A673 (cell line): ENCODE data around the gene LTF. TPM values are rescaled to one million over a fixed set of nuclear protein-coding genes. Genes with fewer than 3 reads are reported as not detected.

ENCODE experiments used
- BruUV-seq: library from RNA; stranded (reverse); fragments of 400-500 nt; replicated peaks from 2 replicates; lab custom pipeline; 2021; lab: Mats Ljungman, UMichigan
- CTCF ChIA-PET: fragments of 300-600 bp; sonication (Branson Sonifier 250); formaldehyde crosslinking; loops from one replicate; lab custom pipeline; 2022; ENCODE audit warnings: antibody characterized with exemption; lab: Charles Lee
- POLR2A ChIA-PET: fragments of 300-600 bp; sonication (Branson Sonifier 250); formaldehyde crosslinking; loops from one replicate; lab custom pipeline; 2022; ENCODE audit warnings: antibody characterized with exemption; ENCODE audit not compliant: low non-redundant PET; lab: Charles Lee
- DNase-seq: peaks from one replicate; pipeline ENCODE4 v3.0.0-alpha.2; 2015; ENCODE audit warnings: low spot score
- H3K27ac ChIP-seq: fragments of 200-600 bp; sonication (generic); 2 replicates; pipeline ENCODE4 v1.5.1; 2016; ENCODE audit warnings: mixed run types, low read depth, mild to moderate bottlenecking, mixed read lengths, antibody characterized with exemption, low read length; ENCODE audit not compliant: poor library complexity, severe bottlenecking
- H3K27me3 ChIP-seq: fragments of 200-600 bp; sonication (generic); replicated peaks from 2 replicates; pipeline ENCODE4 v1.6.1; 2017; ENCODE audit warnings: mixed run types, low read depth, mild to moderate bottlenecking, mixed read lengths, antibody characterized with exemption, low read length; ENCODE audit not compliant: insufficient read depth, poor library complexity
- H3K36me3 ChIP-seq: fragments of 200-600 bp; sonication (generic); 2 replicates; pipeline ENCODE4 v1.6.1; 2016; ENCODE audit warnings: mixed run types, mild to moderate bottlenecking, mixed read lengths, antibody characterized with exemption, low read length; ENCODE audit not compliant: insufficient read depth, poor library complexity, severe bottlenecking
- H3K4me1 ChIP-seq: fragments of 200-600 bp; sonication (generic); 2 replicates; pipeline ENCODE4 v1.6.1; 2017; ENCODE audit warnings: mixed run types, mild to moderate bottlenecking, mixed read lengths, antibody characterized with exemption, low read length; ENCODE audit not compliant: insufficient read depth, poor library complexity, severe bottlenecking
- H3K4me3 ChIP-seq: fragments of 200-600 bp; sonication (generic); 2 replicates; pipeline ENCODE4 v1.5.1; 2016; ENCODE audit warnings: low read depth, mixed run types, mild to moderate bottlenecking, mixed read lengths, low read length; ENCODE audit not compliant: poor library complexity, severe bottlenecking
- H3K9me3 ChIP-seq: fragments of 200-600 bp; sonication (generic); 2 replicates; pipeline ENCODE4 v1.6.1; 2016; ENCODE audit warnings: mixed run types, low read depth, mild to moderate bottlenecking, mixed read lengths, antibody characterized with exemption, low read length; ENCODE audit not compliant: poor library complexity, severe bottlenecking
- EZH2 ChIP-seq: fragments of 200-600 bp; sonication (generic); IDR thresholded peaks from 2 replicates; pipeline ENCODE4 v1.6.1; 2017; ENCODE audit warnings: borderline replicate concordance, low read depth, mild to moderate bottlenecking, mixed read lengths, antibody characterized with exemption, low read length; ENCODE audit not compliant: poor library complexity, severe bottlenecking
- intact Hi-C: fragments of 100-400 bp; cut with micrococcal nuclease; formaldehyde crosslinking; loops from one replicate; pipeline ENCODE4 v1.10.0; 2022; ENCODE audit not compliant: unreplicated experiment
- total RNA-seq: library from RNA; stranded (reverse); gene quantifications from 2 replicates; pipeline ENCODE4 v1.2.3, GENCODE V29; 2021
- TF ChIP-seq, protein P1 (sequence below): fragments of 300-800, 200-600 bp; sonication (generic); conservative IDR thresholded peaks from 2 replicates; pipeline ENCODE4 v1.5.1; 2017; ENCODE audit warnings: low read depth, mild to moderate bottlenecking, antibody characterized with exemption, low read length, moderate library complexity, mixed read lengths

The LTF gene
- total RNA-seq, 1 experiment from 2014 or later = not detected

- ChIA-PET CTCF (no interaction called here), POLR2A (no interaction called here)
- Histone ChIP-seq H3K27ac (no peak overlapping the region), H3K27me3 (no peaks in the 10 kb centered on the region), H3K4me3 (no peak overlapping the region), H3K9me3 (no peaks in the 10 kb centered on the region), H3K4me1 (no peaks in the 10 kb centered on the region), H3K36me3 (no peaks in the 10 kb centered on the region)
- DNase-seq = no peak
- intact Hi-C loops = no loop called here
- no TSS peak for BruUV-seq
- TF ChIP-seq, protein P1, sequence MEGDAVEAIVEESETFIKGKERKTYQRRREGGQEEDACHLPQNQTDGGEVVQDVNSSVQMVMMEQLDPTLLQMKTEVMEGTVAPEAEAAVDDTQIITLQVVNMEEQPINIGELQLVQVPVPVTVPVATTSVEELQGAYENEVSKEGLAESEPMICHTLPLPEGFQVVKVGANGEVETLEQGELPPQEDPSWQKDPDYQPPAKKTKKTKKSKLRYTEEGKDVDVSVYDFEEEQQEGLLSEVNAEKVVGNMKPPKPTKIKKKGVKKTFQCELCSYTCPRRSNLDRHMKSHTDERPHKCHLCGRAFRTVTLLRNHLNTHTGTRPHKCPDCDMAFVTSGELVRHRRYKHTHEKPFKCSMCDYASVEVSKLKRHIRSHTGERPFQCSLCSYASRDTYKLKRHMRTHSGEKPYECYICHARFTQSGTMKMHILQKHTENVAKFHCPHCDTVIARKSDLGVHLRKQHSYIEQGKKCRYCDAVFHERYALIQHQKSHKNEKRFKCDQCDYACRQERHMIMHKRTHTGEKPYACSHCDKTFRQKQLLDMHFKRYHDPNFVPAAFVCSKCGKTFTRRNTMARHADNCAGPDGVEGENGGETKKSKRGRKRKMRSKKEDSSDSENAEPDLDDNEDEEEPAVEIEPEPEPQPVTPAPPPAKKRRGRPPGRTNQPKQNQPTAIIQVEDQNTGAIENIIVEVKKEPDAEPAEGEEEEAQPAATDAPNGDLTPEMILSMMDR = no peak
- TF ChIP-seq EZH2 = no peak
Measured at GRCh38 chr3:46423588-46423987, 41.1 kb downstream of the LTF start.

DNA sequence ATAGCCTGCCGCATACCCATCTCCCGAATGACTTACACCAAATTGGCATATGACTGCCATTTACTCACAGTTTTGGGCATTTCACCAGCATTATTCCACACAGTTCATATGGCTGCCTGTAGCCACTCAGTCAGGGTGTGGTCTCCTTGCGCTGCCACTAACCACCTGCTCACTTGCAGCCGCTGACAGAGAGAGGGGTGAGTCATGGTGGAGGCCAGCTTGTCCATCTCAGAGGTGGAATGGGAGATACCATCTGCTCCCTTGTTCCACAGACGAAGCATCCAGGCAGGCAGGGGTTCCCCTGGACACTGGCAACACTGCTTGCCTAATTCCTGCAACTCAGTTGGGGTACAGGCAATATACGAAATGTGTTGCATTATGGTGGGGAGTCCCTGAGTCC is 42.1 kb downstream of the LTF start:
- Histone ChIP-seq H3K36me3 (no peaks in the 10 kb centered on the region), H3K9me3 (no peaks in the 10 kb centered on the region), H3K27ac (no peak overlapping the region), H3K4me1 (no peaks in the 10 kb centered on the region), H3K27me3 (no peaks in the 10 kb centered on the region), H3K4me3 (no peak overlapping the region)
- no TSS peak for BruUV-seq
- no peak for DNase-seq
- intact Hi-C loops = no loop called here
- POLR2A ChIA-PET = no interaction called here
- TF ChIP-seq, protein P1 = no peak
- no peak for TF ChIP-seq EZH2
- CTCF ChIA-PET = no interaction called here

GRCh38 chr3:46420931-46421330 is 43.8 kb downstream of the LTF start:
- BruUV-seq = no TSS peak
- intact Hi-C loops = no loop called here
- ChIA-PET CTCF (no interaction called here), POLR2A (no interaction called here)
- Histone ChIP-seq H3K9me3 (no peaks in the 10 kb centered on the region), H3K27me3 (no peaks in the 10 kb centered on the region), H3K4me1 (no peaks in the 10 kb centered on the region), H3K4me3 (no peak overlapping the region), H3K36me3 (no peaks in the 10 kb centered on the region), H3K27ac (no peak overlapping the region)
- no peak for DNase-seq
- TF ChIP-seq, protein P1 = no peak
- no peak for TF ChIP-seq EZH2
